GM18498 (cell line): ENCODE results near the gene C16orf74.

Experiments
- ATAC-seq: cut with Tn5 transposase; IDR thresholded peaks from one replicate; pipeline ENCODE4 v1.9.1; 2021; ENCODE audit warnings: mild to moderate bottlenecking, moderate library complexity; ENCODE audit not compliant: unreplicated experiment

Gene C16orf74

DNA sequence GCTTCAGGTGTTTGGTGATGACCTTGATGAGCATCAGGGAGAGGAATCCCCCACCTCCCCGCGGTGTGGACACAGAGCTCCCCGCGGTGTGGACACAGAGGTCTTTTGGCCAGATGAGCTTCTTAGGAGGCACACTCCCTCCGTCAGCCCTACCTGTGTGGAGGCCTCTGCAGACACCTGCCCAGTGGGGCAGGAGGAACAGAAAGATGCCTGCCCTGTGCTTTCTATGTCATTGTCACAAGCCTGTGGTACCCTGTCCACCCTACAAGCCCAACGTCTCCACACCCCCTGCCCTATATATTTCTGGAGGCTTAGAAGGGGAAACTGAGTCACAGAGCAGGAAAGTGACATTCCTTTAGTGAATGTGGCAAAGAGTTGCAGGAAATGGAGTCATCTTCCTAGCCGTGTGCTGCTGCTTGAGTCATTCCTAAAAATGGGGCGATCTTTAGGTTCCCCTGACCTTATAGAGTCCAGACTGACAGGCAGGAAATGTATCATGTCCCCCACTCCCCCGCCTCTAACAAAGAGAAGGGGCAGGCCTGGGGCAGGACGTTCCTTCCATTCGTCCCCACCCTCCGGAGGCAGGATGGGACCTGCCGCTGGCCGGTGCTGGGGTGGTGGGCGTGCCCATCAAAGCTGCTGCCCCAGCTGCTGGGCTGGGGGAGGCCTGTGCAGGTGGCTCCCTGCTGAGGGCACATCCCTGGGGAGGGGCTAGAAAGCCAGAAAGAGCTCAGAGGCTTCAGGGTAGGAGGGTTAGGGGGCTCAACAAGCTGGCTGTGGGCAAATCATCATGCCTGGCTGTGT, 1.0 kb upstream of the C16orf74 start:
- no peak for ATAC-seq

DNA sequence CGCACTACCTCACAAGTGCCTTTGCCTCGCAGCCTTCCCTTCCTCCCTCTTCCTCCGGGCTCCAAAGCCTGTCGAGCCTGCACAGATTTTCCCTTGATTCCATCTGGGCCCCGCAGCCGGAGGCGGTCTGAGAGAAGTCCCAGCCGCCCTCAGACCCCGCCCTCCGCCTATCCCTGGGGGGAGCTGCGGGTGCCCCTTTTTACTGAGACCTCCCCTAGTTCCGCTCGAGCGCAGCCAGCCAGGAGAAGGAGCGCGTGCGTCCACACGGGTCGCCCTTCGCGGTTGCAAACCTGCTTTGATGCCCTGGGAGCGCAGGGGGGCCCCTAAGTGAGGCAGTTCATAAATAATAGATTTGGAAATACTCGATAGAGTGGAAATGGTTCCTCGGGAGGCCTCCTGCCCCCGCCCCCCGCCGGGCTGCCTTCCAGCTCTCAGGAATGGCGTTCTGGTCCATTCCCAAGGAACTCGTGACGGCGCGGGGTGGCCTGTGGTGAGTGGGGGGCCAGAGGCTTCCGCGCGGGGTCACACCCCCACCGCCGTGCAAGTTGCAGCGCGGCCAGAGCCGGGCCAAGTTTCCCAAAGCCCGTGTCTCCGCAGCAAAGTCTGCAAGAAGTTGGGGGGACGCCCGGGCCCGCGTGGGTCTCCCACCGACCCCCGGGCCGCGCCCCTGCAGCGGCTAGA, 610 bp downstream of the C16orf74 start:
- no peak for ATAC-seq

DNA sequence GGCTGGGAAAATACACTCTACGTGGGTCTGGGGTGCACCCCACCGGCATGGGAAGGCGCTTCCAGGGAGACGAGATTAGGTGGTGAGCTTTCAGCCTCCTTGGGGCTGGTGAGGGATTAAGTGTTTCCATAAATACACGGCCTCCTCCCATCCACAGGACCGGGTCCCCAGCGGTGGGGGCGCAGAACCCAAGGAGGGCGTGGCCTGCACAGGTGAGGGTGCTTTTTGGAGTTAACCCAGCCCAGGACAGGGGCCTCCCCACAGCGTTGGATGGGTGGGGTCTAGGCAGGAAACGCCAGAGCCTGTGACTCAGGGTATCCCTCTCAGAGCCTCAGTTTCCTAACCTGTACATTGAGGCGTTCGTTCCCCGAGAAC, 1.1 kb downstream of the C16orf74 start:
- ATAC-seq = no peak

DNA sequence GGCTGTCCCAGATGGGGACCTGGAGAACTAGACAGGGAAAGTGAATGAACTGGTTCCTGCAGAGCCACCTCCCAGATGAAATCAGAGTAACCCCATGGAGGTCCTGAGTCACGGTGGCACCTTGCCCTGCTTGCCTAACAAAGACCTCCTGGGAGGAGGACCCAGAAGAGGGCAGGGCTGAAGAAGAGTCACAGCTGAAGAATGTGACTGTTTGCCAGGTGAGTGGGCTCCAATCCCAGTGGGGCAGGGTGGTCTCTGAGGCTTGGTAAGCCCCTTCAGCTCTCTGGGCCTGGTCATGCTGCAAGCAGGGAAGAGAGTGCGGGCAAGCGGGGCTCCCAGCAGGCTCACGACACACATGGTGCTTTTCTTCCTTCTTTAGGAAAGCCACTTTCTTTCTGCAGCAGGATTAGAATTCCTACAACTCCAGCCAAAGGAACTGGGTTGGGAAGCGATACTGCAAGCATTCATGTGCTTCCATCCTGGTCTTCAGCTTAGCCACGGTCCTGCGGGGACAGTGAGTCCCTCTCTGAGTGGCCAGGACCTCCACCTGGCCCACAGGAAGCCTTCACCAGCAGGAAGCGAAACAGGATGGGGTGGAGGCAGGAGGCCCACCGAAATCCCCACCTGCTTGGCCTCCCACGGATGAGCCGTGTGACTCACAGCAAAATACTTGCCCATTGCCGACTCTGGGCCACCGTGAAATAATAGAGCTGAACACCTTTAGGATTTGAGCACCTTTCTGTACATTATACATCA, 4.3 kb downstream of the C16orf74 start:
- no peak for ATAC-seq

DNA sequence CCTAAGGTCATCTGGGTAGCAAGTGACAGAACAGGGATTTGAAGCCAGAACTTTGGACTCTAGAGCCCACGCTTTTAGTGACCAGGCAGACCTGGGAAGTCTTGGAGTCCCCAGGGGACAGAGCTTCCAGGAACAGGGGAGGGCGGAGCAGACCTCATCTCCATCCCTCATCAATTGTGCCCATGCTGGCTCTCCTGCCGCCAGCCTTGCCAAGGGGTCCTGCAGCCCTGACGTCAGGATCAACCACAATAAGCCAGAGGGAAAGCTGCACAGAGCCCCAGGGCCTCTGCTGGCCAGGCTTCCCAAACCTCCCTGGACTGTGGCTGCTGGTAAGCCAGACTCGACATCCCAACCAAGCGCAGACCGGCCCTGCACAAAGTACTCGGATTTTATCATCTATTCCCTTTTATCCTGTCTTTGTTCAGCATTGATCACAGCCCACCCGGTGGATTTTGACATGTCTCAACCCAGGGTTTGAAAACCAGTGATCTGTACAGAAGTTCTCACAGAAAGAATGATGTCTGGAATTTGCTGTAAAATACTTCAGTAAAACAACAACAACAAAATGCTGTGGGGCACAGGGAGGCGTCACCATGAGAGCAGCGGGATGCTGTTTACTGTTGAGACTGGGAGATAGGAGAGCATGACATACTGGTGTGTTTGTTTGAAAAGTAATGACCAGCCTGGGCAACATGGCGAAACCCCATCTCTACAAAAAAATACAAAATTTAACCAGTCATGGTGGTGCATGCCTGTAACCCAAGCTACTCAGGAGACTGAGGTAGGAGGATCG, 11.8 kb downstream of the C16orf74 start:
- no peak for ATAC-seq

DNA sequence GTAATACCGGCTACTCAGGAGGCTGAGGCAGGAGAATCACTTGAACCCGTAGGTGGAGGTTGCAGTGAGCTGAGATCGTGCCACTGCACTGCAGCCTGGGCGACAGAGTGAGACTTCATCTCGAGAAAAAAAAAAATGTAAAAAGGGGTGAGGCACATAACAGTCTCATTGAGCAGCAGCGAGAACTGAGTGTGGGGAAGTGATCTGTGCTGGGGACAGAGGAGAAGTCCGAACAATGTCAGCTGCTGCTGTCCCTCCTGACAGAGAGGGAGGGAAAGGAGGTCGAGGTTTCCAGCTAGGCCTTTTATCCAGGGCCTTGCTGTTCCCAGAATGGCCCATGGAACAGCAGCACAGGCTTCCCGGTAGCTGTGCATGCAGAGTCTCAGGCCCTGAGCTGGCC, 14.0 kb downstream of the C16orf74 start:
- no peak for ATAC-seq

DNA sequence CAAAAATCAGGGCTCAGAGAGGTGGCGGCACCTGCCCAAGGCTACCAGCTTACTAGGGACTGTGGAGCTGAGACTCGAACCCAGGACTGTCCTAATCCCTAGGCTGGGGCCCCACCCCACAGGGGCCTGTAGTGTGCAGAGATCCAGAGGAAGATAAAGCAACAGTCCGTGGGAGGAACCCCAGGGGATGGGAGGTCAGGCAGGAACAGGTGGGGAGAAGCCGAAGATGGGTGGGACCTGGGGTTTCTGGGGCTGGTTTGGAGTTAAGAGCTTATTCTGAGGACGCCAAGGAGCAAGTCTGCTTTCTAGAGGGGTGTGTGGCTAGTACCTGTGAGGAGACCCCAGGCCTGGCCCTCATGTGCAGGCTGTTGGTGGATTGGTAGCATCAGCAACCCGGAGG, 14.9 kb downstream of the C16orf74 start:
- no peak for ATAC-seq

DNA sequence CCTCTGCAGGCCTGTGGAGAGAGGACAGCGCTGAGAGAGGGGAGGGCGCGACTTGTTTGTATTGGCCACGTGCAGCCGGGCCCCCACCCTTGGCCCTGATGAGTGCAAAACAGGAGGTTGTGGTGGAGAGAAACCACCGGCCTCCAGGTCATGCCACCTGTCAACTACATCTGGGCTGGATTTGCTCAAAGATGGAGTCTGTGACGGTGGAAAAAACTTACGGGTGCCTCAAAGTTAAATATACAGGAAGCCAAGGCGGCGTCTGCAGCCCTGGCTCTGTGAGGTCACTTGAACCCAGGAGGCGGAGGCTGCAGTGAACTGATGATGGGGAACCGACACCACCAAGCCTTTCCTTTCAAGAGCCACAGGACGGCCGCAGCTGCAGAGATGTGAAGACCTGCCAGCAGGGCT, 15.7 kb downstream of the C16orf74 start:
- ATAC-seq = no peak

DNA sequence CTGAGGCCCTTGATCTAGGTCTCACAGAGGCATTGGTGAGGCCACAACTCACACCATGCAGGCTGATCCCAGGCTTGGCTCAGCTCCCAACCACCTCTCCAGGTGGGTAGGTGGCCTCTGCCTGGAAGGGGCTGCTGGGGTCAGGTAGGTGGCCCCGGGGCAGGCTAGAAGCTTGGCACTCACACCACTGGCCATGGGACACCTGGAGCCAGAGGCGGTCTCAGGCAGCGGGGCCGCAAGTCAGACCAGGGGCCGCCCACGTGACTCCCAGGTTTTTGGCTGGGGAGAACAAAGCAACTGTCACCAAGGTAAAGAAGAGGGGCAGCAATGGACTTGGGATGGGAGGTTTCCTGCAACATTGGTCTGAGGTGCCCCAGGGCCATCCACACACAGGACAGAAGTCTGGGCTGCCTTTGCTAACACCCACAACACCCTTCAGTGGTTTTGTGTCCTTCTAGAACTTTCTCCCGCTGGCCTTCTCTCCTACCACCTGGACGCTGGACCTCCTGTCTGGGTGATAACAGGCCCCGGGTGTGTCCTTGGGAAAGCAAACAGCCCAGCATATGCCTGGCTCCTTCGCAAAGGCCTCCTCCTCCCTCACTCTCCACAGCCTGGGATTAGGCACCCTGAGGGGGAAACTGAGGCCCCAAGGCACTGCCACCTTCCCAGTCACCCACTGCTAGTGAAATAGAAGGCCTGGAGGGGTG, 16.4 kb downstream of the C16orf74 start:
- no peak for ATAC-seq

DNA sequence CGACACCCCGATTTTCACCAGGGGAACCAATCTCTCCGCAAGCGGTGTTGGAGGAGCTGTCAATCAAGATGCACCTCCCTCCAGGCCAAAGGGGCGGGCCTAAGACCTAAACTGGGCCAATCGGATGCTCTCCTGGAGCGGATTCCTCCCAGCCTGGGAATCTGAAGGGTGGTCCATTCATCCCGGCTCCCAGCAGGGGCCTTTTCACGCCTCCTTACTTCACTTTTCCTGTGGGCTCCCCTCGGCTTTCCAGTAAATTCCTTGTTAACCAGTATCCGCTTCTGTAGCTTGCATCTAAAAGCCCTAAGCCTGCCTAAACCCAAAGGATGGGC, 17.1 kb downstream of the C16orf74 start:
- ATAC-seq = no peak

DNA sequence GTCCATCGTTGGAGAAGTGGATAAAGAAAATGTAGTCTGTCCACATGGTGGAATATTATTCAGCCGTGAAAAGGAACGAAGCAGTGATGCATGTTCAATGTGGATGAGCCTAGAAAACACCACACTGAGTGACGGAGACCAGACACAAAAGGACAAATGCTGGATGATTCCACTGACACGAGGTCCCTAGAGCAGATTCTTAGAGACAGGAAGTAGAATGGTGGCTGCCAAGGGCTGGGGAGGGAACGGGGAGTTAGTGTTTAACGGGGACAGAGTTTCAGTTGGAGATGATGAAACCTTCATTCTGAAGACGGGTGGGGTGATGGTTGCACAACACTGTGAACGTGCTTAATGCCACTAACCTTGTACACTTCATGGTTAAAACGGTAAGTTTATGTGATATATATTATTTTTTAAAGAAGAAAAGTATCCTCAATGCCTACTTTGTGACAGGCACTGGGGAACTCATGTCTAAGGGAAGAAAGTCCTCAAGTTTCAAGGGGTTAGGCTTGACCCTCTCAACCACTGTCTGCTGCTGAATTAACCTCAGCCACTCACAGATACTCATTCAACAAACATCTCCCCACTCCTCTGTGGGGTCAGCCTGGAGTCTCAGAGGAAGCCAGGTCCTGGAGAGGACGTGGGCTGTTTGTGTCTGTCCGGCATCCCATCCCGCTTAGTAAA, 17.6 kb downstream of the C16orf74 start:
- no peak for ATAC-seq

DNA sequence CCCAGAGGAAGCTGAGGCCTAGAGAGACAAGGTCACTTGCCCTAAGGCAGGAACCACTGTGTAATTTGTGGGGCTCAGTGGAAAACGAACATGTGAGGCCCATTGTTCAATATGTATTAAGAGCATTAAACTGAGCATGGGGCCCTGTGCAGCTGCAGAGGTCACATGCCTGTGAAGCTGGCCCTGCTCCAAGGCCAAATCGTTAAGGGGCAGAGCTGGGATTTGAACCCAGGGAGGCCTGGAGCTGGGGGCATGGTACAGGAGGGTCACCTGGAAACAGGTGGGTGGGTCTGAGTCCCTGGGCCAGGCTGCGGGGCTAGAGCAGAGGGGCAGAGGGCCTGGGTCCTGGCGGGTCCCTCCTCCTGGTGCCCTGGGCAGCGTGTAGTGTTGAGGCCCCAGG, 19.7 kb downstream of the C16orf74 start:
- no peak for ATAC-seq

DNA sequence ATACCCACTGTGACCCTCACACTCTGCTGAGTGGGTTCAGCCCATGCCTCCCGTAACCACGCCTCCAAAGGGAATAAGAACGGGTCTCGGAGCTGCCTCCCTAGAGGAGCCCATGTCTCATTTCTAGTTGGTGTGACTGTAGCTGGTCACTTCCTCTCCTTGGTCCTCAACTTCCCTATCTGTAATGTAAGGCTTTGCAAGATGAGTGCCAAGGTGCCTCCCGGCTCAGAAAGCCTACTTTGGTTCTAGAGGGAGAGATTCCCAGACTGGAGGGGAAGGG, 20.8 kb downstream of the C16orf74 start:
- no peak for ATAC-seq

DNA sequence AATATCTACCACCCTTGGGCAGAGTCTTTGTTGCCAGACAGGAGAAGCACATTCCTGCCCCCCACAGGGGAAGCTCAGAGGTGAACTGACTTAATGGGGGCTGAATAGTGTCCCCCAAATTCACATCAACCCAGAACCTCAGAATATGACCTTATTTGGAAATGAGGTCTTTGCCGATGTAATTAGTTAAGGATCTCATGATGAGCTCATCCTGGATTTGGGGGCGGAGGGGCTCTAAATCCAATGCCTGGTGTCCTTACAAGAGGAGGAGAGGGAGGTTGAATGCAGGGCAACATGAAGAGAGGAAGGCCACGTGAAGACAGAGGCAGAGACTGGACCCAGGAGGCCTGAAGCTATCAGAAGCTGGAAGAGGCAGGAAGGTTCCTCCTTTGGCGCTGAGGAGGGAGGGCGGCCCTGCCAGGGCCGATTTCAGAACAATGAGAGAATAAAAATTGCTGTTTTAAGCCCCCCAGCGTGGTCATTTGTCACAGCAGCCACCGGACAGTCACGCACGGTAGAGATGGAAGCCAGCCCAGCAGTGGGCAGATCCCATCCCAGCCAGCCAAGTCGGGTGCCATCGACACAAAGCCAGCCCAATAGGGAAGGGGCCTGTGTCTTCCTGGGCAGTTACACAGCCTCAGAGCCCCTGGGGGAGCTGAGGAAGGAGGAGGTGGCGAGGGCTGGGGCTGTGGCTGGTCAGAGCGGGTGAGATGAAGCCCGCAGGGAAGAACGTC, 21.3 kb downstream of the C16orf74 start:
- no peak for ATAC-seq

DNA sequence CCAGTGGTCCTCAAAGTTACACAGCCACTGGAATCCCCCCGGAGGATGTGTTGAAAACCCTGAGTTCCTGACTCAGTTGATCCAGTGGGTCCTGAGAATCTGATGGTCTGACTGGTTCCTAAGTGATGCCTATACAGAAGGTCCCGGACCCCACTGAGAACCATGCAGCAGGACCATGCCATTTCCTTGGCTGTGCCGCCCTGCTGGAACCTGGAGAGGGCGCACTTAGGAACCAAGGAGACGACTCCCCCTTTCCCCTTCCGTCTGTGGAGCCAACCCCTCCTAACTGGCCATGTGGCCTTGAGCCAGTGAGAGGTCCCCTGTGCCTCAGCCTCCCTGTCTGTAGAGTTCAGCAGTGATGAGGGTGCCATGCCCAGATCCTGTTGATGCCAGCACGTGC, 22.0 kb downstream of the C16orf74 start:
- no peak for ATAC-seq

DNA sequence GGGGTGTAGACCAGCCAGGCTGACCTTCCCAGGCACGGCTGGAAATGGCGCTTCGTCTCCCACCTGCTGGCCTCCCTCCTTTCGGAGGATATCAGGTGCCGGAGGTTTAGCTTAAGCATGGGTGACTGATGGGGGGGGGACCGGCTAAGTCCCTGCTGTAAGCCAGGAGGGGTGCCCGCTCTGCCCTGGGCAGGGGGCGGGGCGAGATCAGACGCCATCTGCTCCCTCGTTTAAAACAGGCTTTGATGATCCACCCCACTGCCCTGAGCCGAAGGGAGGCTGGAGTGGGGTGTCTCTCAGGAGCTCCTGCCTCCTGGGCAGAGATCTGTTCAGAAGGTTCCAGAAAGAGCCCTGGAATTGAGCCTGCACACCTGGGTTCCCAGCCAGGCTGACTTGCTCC, 26.0 kb downstream of the C16orf74 start:
- no peak for ATAC-seq

DNA sequence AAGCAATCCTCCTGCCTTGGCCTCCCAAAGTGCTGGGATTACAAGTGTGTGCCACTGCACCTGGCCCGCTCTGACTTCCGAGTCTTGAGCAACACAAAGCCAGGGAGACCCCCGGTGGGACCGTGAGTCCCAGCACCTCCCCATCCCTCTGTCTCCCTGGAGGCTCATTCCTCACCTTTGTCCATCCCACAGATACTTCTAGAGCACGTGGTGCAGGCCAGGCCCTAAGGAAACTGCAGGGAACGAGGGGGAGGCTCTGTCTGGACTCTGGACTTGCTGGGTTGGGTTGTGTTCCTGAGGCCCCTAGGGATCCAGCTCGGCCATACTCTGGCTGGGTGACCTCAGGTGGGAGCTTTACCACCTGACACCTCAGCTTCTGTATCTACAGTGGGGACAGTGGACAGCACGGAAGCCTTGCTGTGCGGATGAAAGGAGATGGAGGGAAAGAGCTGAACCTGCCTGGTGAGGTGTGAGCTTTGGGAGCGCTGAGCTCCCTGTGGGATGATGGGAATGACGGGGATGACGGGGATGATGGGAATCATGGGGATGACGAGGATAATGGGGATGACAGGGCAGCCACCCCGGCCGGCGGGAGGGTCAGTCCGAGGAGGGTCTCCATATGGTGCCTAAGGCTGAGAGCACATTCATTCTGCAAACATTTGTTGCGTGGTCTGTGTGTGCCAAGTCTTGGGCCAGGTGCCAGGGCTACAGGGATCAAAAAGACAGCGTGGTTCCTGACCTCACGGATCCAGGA, 26.6 kb downstream of the C16orf74 start:
- no peak for ATAC-seq

DNA sequence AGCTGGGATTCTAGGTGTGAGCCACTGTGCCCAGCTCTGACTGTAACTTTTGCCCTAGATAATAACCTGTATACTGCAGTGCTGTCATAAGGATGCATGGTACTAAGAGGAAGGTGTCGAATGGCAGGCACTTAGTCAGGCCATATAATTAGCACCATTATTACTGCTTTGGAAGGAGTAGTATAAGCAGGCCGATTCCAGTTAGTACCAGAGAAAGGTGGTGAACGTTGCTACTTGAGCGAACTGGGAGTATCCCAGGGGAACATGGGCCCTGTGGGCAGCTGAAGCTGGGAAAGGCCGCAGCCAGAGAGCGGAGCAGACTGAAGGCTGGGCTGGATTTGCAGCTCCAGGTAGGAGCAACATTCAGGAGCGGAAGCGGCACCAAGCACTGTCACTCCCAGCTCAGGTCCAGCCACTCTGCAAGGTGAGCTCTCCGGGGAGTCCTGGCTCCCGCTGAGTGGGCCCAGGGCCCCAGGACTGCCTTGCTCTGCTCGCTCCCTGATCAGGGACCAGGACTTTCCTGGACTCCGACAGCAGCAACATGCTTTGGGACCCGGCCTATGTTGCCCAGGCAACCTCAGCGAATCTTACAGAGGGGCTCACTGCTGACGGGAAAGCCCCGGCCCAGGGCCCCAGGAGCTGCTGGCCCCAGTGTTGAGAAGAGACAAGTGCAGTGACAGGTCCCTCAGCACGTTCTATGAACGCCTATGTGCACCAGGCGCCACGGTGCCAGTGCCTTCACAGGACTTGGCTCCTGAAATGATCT, 28.6 kb downstream of the C16orf74 start:
- no peak for ATAC-seq
